GM10266 (cell line): ENCODE data around the gene ABI3BP.

Experiments
- DNase-seq: peaks from one replicate; pipeline ENCODE4 v3.0.0; 2012; ENCODE audit errors: extremely low spot score
- CTCF ChIP-seq: IDR thresholded peaks from 2 replicates; pipeline ENCODE4 v1.5.1; 2012; ENCODE audit warnings: mild to moderate bottlenecking, low read depth; ENCODE audit not compliant: control insufficient read depth, insufficient read depth; ENCODE audit errors: missing control alignments

The ABI3BP gene

GRCh38 chr3:100899440-100900091 is 93.7 kb downstream of the ABI3BP start:
- no peak for TF ChIP-seq CTCF
- peak; percentile 19 for DNase-seq

GRCh38 chr3:100898681-100899080 is 94.5 kb downstream of the ABI3BP start:
- TF ChIP-seq CTCF, result no peak
- DNase-seq, result no peak

GRCh38 chr3:100896994-100897393 is 96.2 kb downstream of the ABI3BP start:
- TF ChIP-seq CTCF, result no peak
- no peak for DNase-seq

GRCh38 chr3:100893590-100893989 is 99.6 kb downstream of the ABI3BP start:
- TF ChIP-seq CTCF, result peak; percentile 18
- no peak for DNase-seq

GRCh38 chr3:100893108-100893507 is 100.1 kb downstream of the ABI3BP start:
- no peak for TF ChIP-seq CTCF
- DNase-seq, result no peak

- TF ChIP-seq CTCF, result no peak
- no peak for DNase-seq
Observed at GRCh38 chr3:100891827-100892226, 101.4 kb downstream of the ABI3BP start.

- DNase-seq, result no peak
- TF ChIP-seq CTCF, result no peak
Observed at GRCh38 chr3:100891033-100891432, 102.2 kb downstream of the ABI3BP start.
